NCI-H146 treated with DMSO at 0.1 percent for 48 hours (cell line): Measurements from ENCODE around the gene NKX1-1.
"Not testable (repeated sequence)": the region's sequence is repeated elsewhere in the genome, so short reads cannot be mapped to it uniquely, and the experiment has no call there.

Experiments used
- DNase-seq: peaks from one replicate; lab custom pipeline; 2025; ENCODE audit not compliant: unreplicated experiment; lab: John Stamatoyannopoulos, UW

The NKX1-1 gene

GRCh38 chr4:1406394-1406980 is at the start of gene NKX1-1:
TSS of gene NKX1-1 (minus strand) at chr4:1406442. CDS start at chr4:1406442, 0 bp downstream.
- no peak for DNase-seq

- no peak for DNase-seq
Observed at GRCh38 chr4:1453731-1454130, 47.5 kb upstream of the NKX1-1 start.

- no peak for DNase-seq
Observed at GRCh38 chr4:1452431-1453051, 46.3 kb upstream of the NKX1-1 start.

- no peak for DNase-seq
Observed at GRCh38 chr4:1451752-1452122, 45.5 kb upstream of the NKX1-1 start.

GRCh38 chr4:1451106-1451751 is 45.0 kb upstream of the NKX1-1 start:
- DNase-seq: no peak

- no peak for DNase-seq
Observed at GRCh38 chr4:1449833-1450741, 43.8 kb upstream of the NKX1-1 start.

GRCh38 chr4:1449475-1449832 is 43.2 kb upstream of the NKX1-1 start:
- no peak for DNase-seq

- DNase-seq: no peak
Observed at GRCh38 chr4:1448589-1449420, 42.6 kb upstream of the NKX1-1 start.

- no peak for DNase-seq
Observed at GRCh38 chr4:1447676-1448588, 41.7 kb upstream of the NKX1-1 start.

- no peak for DNase-seq
Observed at GRCh38 chr4:1446502-1447386, 40.5 kb upstream of the NKX1-1 start.

GRCh38 chr4:1445716-1446445 is 39.6 kb upstream of the NKX1-1 start:
- DNase-seq: no peak

GRCh38 chr4:1443688-1444172 is 37.5 kb upstream of the NKX1-1 start:
- DNase-seq: not testable (repeated sequence)

GRCh38 chr4:1427010-1427409 is 20.8 kb upstream of the NKX1-1 start:
- DNase-seq: no peak

- no peak for DNase-seq
Observed at GRCh38 chr4:1421657-1422056, 15.4 kb upstream of the NKX1-1 start.

GRCh38 chr4:1419708-1420107 is 13.5 kb upstream of the NKX1-1 start:
- DNase-seq: no peak

GRCh38 chr4:1418494-1419285 is 12.4 kb upstream of the NKX1-1 start:
- no peak for DNase-seq
